Right lung (tissue), 5 donors: ENCODE measurements around the gene CLEC2D. TPM values are rescaled to one million over a fixed set of nuclear protein-coding genes. Genes with fewer than 3 reads are reported as not detected.
"Not testable (repeated sequence)": the region's sequence is repeated elsewhere in the genome, so short reads cannot be mapped to it uniquely, and the experiment has no call there.

Experiments
- DNase-seq, 2 donors: peaks; one replicate each; pipeline ENCODE4 v3.0.0-alpha.2; 2013
- polyA plus RNA-seq, 5 donors: library from polyadenylated mRNA; unstranded; fragments of 120-200 nt; gene quantifications; one replicate each; pipeline versions ENCODE4 v1.2.1 to v1.2.3, GENCODE V29; 2013; ENCODE audit warnings: inconsistent platforms in 1 of 5, low replicate concordance in 1 of 5; ENCODE audit not compliant: insufficient read length in 5 of 5, insufficient read depth in 1 of 5

CLEC2D gene
- polyA plus RNA-seq, 5 donors, result 23.8 to 37.3 (median 30.9) TPM

GRCh38 chr12:9725213-9725870 is 55.8 kb downstream of the CLEC2D start:
- DNase-seq, result no peak

- no peak for DNase-seq
Measured at GRCh38 chr12:9727813-9728212, 58.3 kb downstream of the CLEC2D start.

- no peak for DNase-seq
Measured at GRCh38 chr12:9729082-9729481, 59.6 kb downstream of the CLEC2D start.

- DNase-seq, result no peak
Measured at GRCh38 chr12:9730011-9730410, 60.5 kb downstream of the CLEC2D start.

- no peak for DNase-seq
Measured at GRCh38 chr12:9730591-9730990, 61.1 kb downstream of the CLEC2D start.

- DNase-seq, result no peak
Measured at GRCh38 chr12:9731393-9731792, 61.9 kb downstream of the CLEC2D start.

GRCh38 chr12:9731797-9732196 is 62.3 kb downstream of the CLEC2D start:
- no peak for DNase-seq

GRCh38 chr12:9732921-9733461 is 63.5 kb downstream of the CLEC2D start, which contains the start of gene CLECL1:
CLECL1 (minus strand) TSS chr12:9733097.
- DNase-seq, result no peak

- no peak for DNase-seq
Measured at GRCh38 chr12:9735601-9736000, 66.1 kb downstream of the CLEC2D start.

- DNase-seq, result no peak
Measured at GRCh38 chr12:9736936-9737705, 67.6 kb downstream of the CLEC2D start.

- not testable (repeated sequence) for DNase-seq
Measured at GRCh38 chr12:9738905-9739304, 69.4 kb downstream of the CLEC2D start.

GRCh38 chr12:9739404-9740105 is 70.0 kb downstream of the CLEC2D start:
- DNase-seq, result not testable (repeated sequence)

GRCh38 chr12:9740106-9740750 is 70.7 kb downstream of the CLEC2D start:
- DNase-seq, result no peak

GRCh38 chr12:9741726-9742125 is 72.2 kb downstream of the CLEC2D start:
- DNase-seq, result no peak

- DNase-seq, result no peak
Measured at GRCh38 chr12:9742661-9743060, 73.1 kb downstream of the CLEC2D start.

- DNase-seq, result no peak
Measured at GRCh38 chr12:9745199-9745598, 75.7 kb downstream of the CLEC2D start.

Other genes starting within 250 kb of the CLEC2D start
- gene KLRB1, start 61.8 kb upstream of the CLEC2D start, polyA plus RNA-seq, result 1 to 10 TPM; 2.1 to 4.4 (median 2.9) TPM
- gene CLECL1, start 63.4 kb downstream of the CLEC2D start, polyA plus RNA-seq, result under 1 TPM; 0.24 to 0.68 (median 0.47) TPM
- 1 to 10 TPM; 3.9 to 6.0 (median 4.9) TPM for gene CD69, start 91.2 kb downstream of the CLEC2D start, polyA plus RNA-seq
- 1 to 10 TPM in 4 of 5 donors, under 1 TPM in 1; 0.85 to 2.5 (median 1.1) TPM for gene KLRF1, start 157.8 kb downstream of the CLEC2D start, polyA plus RNA-seq
- 10 to 100 TPM; 19.3 to 39.0 (median 24.1) TPM for gene CLEC2B, start 199.6 kb downstream of the CLEC2D start, polyA plus RNA-seq
- not detected for gene KLRF2, start 211.8 kb downstream of the CLEC2D start, polyA plus RNA-seq